Astrocyte (in vitro differentiated cells and primary cell): ENCODE measurements around the gene LAMC1.

Experiments
- EZH2 ChIP-seq: IDR thresholded peaks from 2 replicates; pipeline ENCODE4 v1.6.1; 2012; ENCODE audit warnings: mild to moderate bottlenecking, low read length, inconsistent platforms; ENCODE audit not compliant: insufficient read depth
- TF ChIP-seq, protein P1 (sequence below): IDR thresholded peaks from 2 replicates; pipeline ENCODE4 v1.5.1; 2011; ENCODE audit warnings: low read depth, mild to moderate bottlenecking, inconsistent platforms, low read length, moderate library complexity; ENCODE audit not compliant: insufficient read depth

DNA sequence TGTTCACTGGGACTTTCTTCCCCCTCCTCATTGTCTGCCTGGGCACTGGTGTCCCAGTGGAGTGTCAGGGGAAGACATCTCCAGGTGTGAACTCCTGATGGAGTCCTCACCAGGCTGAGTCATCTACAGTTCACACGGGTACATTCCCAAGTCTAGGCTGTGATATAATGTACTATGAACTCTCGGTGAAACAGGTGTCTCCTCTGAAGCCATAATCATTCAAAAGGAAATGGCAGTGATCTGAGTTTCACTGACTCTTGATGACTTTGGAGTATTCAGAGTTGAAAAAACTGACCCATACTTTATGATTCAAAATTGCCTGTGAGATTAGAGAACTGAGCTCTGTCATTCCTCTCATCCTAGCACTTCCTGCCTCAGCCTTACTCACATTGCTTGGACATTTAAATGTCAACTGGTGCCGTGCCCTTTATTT lies 171.9 kb downstream of the LAMC1 start:
- TF ChIP-seq, protein P1, sequence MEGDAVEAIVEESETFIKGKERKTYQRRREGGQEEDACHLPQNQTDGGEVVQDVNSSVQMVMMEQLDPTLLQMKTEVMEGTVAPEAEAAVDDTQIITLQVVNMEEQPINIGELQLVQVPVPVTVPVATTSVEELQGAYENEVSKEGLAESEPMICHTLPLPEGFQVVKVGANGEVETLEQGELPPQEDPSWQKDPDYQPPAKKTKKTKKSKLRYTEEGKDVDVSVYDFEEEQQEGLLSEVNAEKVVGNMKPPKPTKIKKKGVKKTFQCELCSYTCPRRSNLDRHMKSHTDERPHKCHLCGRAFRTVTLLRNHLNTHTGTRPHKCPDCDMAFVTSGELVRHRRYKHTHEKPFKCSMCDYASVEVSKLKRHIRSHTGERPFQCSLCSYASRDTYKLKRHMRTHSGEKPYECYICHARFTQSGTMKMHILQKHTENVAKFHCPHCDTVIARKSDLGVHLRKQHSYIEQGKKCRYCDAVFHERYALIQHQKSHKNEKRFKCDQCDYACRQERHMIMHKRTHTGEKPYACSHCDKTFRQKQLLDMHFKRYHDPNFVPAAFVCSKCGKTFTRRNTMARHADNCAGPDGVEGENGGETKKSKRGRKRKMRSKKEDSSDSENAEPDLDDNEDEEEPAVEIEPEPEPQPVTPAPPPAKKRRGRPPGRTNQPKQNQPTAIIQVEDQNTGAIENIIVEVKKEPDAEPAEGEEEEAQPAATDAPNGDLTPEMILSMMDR = no peak
- no peak for TF ChIP-seq EZH2
